Measurements from ENCODE around the gene MPO. TPM values are rescaled to one million over a fixed set of nuclear protein-coding genes. Genes with fewer than 3 reads are reported as not detected.

The MPO gene
- total and polyA plus RNA-seq, 2 of the 8 experiments (the other 6 are each of a cell fraction or from before 2014, with no cell fraction given): 0.06 to 0.74 TPM

DNA sequence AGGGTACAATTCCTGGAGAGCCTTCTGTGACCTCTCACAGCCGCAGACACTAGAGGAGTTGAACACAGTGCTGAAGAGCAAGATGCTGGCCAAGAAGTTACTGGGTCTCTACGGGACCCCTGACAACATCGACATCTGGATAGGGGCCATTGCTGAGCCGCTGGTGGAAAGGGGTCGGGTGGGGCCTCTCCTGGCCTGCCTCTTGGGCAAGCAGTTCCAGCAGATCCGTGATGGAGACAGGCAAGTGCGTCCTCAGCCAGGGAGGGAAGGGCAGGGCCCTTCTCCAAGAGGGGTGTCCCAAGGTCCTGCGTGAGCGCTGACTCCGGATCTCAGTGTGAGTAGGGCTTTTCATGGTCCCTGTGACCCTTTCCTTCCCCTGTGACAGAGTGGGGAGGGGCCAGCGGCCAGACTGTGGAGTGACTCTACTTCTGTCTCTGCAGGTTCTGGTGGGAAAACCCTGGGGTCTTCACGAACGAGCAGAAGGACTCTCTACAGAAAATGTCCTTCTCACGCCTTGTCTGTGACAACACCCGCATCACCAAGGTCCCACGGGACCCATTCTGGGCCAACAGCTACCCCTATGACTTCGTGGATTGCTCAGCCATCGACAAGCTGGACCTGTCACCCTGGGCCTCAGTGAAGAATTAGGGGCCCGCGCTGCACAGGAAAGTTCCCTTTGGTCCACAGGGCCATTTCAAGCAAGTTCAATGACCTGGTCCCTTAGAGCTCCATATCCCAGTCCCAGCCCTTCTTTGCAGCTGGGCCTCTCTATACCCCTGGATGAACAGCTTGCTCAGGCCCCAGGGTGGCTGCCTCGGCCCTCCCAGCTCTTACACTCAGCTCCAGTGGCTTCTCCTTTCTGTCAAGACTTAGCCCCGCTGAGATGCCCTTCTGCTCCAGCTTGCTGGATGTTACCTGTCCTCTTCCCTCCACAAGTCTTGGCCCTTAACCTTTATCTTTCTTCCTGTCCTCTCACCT, 13.1 kb downstream of the MPO start:
- Histone ChIP-seq H3K14ac (ENCODE audit: insufficient read length) (no peak overlapping the region), H2BK120ac (replicated peaks; ENCODE audit: low read depth, low read length) (no peak overlapping the region), H4K91ac (replicated peaks; ENCODE audit: insufficient read length, low read length) (no peak overlapping the region), H3K4me2 (ENCODE audit: insufficient read depth in 1 of 2, low read depth in 2 of 2, low read length in 2 of 2) (no peak overlapping the region), H3K36me3 (ENCODE audit: control insufficient read depth in 2 of 4, insufficient read depth in 4 of 4, low read length in 3 of 4) (no peaks in the 10 kb centered on the region), H3K18ac (ENCODE audit: extremely low read depth, low read length) (no peak overlapping the region), H2BK20ac (ENCODE audit: low read length) (no peak overlapping the region), H3K9me3 (ENCODE audit: insufficient read depth in 2 of 2, low read depth in 1 of 2, low read length in 1 of 2) (no peaks in the 10 kb centered on the region), H3K4ac (replicated peaks; ENCODE audit: insufficient read length, low read depth, low read length) (no peak overlapping the region), H3K79me2 (ENCODE audit: control insufficient read depth in 1 of 2, insufficient read depth in 2 of 2, low read length in 2 of 2) (no peaks in the 10 kb centered on the region), H2BK12ac (ENCODE audit: low read depth, low read length) (no peak overlapping the region), H3K56ac (replicated peaks; ENCODE audit: insufficient read length, low read depth, low read length) (no peak overlapping the region), H2AK5ac (ENCODE audit: low read depth, low read length) (no peak overlapping the region), H2AFZ (ENCODE audit: low read length) (no peak overlapping the region), H4K8ac (ENCODE audit: extremely low read depth, insufficient read depth, low read length) (no peak overlapping the region; the same call in 1 of the 2 replicates), H3K9ac (replicated peaks in 1 of 4; ENCODE audit: extremely low read depth in 1 of 4, low read depth in 3 of 4, low read length in 3 of 4) (no peak overlapping the region), H3K4me1 (replicated peaks in 1 of 4; ENCODE audit: control insufficient read depth in 3 of 4, insufficient read depth in 4 of 4, low read length in 3 of 4) (no peaks in the 10 kb centered on the region), H4K5ac (ENCODE audit: insufficient read length, low read depth, low read length) (no peak overlapping the region), H3K23ac (ENCODE audit: insufficient read length) (no peak overlapping the region), H3K4me3 (ENCODE audit: extremely low read depth in 1 of 4, insufficient read depth in 2 of 4, low read depth in 3 of 4, low read length in 4 of 4) (no peak overlapping the region), H3K23me2 (ENCODE audit: low read depth, low read length) (no peaks in the 10 kb centered on the region), H3K27ac (ENCODE audit: low read depth, low read length) (no peak overlapping the region), H4K20me1 (replicated peaks in 1 of 2; ENCODE audit: control insufficient read depth in 1 of 2, insufficient read depth in 2 of 2, low read length in 2 of 2) (no peaks in the 10 kb centered on the region), H2BK15ac (ENCODE audit: low read length) (no peak overlapping the region), H2BK5ac (ENCODE audit: low read depth, low read length) (no peak overlapping the region), H3K79me1 (ENCODE audit: low read depth, low read length) (no peaks in the 10 kb centered on the region), H3K27me3 (replicated peaks in 1 of 4; ENCODE audit: control insufficient read depth in 3 of 4, extremely low read depth in 1 of 4, insufficient read depth in 3 of 4, low read length in 3 of 4) (no peaks in the 10 kb centered on the region; a peak in 1 of 7 replicates)
- ChIA-PET POLR2A (ENCODE audit: partially characterized antibody) (interaction anchor here (0.6 kb wide), 1 partner anchor 14 kb away, joined by 3 read pairs; no protein-coding TSS in a partner anchor), CTCF (ENCODE audit: partially characterized antibody) (interaction anchor here (0.7 to 2.6 kb wide), 9 partner anchors 8 to 68 kb away, joined by 3 to 8 read pairs (median 4); partner anchors contain the start of gene MPO)
- FAIRE-seq (no peak), DNase-seq (ENCODE audit: low read depth in 1 of 2, low spot score in 2 of 2) (peak in 1 of 2 experiments; percentile 33)
- 87% methylated on average over 22 of the region's 22 CpGs; no CpG with 5 or more reads in 1 of the 2 experiments for WGBS, 2 experiments (ENCODE audit: extremely low coverage in 1 of 2, insufficient coverage in 1 of 2, insufficient read length in 1 of 2, insufficient replicate concordance in 2 of 2, low coverage in 1 of 2, low lambda C conversion rate in 2 of 2, missing lambda C conversion rate in 1 of 2)
- TF ChIP-seq PHF8 (conservative IDR thresholded peaks at IDR 0.05; ENCODE audit: low read depth, low read length) (no peak), CHD1 (IDR thresholded peaks at IDR 0.05; ENCODE audit: low read depth, low read length) (no peak), FOSL1 (IDR thresholded peaks at IDR 0.05; ENCODE audit: insufficient read depth, low read depth, low read length) (no peak), KDM4A (IDR thresholded peaks at IDR 0.05; ENCODE audit: low read depth, low read length, severe bottlenecking) (no peak), CEBPB (IDR thresholded peaks at IDR 0.05; ENCODE audit: low read depth, low read length) (no peak), SP1 (IDR thresholded peaks at IDR 0.05; ENCODE audit: low read depth, low read length) (no peak), ASH2L (IDR thresholded peaks at IDR 0.05; ENCODE audit: low read length) (no peak), BRCA1 (IDR thresholded peaks at IDR 0.05; ENCODE audit: low read depth, low read length) (no peak), RXRA (IDR thresholded peaks at IDR 0.05; ENCODE audit: insufficient read depth, low read depth, low read length) (no peak), BACH1 (IDR thresholded peaks at IDR 0.05; ENCODE audit: low read length) (no peak), RNF2 (IDR thresholded peaks at IDR 0.05; ENCODE audit: borderline replicate concordance, low read depth, low read length, missing control alignments, poor library complexity, severe bottlenecking) (no peak), ZNF274 (IDR thresholded peaks at IDR 0.05; ENCODE audit: borderline replicate concordance, extremely low read depth, low read length) (no peak)
